ENCODE results near the gene ELFN1.

GRCh38 chr7:1762238-1762945, 92.3 kb downstream of the ELFN1 start:
- TF ChIP-seq CTCF (IDR thresholded peaks at IDR 0.05) = no peak
- TF ChIP-seq POLR2A (IDR thresholded peaks at IDR 0.05) = no peak
- no peak for TF ChIP-seq EP300 (IDR thresholded peaks at IDR 0.05)
